Sigmoid colon (tissue), 4 donors: Measurements from ENCODE around the gene HIPK4.

Source experiments
- EP300 ChIP-seq, 4 donors: sonication (generic); formaldehyde crosslinking; IDR thresholded peaks; one replicate each; pipeline ENCODE4 v1.6.1; 2017; ENCODE audit warnings: antibody characterized with exemption in 4 of 4
- POLR2A ChIP-seq, 2 donors: fragments of 450-650 bp; IDR thresholded peaks; one replicate each; pipeline ENCODE4 v1.6.1; 2016; ENCODE audit warnings: antibody characterized with exemption in 2 of 2, mild to moderate bottlenecking in 2 of 2, moderate library complexity in 2 of 2
- POLR2AphosphoS5 ChIP-seq, 4 donors: sonication (generic); formaldehyde crosslinking; IDR thresholded peaks; one replicate each; pipeline ENCODE4 v1.6.1; 2017; ENCODE audit warnings: antibody characterized with exemption in 4 of 4
- TF ChIP-seq, protein P1 (sequence below), 4 experiments: fragments of 450-650 bp in 3 of 4; fragments of 200-600 bp in 1 of 4; IDR thresholded peaks; one replicate each; pipeline ENCODE4 v1.5.1; 2016 to 2019; ENCODE audit warnings: antibody characterized with exemption in 4 of 4, mild to moderate bottlenecking in 3 of 4, moderate library complexity in 2 of 4

- TF ChIP-seq POLR2A (IDR thresholded peaks at IDR 0.05) (no peak), EP300 (IDR thresholded peaks at IDR 0.05) (no peak), POLR2AphosphoS5 (IDR thresholded peaks at IDR 0.05) (no peak)
- TF ChIP-seq, protein P1, sequence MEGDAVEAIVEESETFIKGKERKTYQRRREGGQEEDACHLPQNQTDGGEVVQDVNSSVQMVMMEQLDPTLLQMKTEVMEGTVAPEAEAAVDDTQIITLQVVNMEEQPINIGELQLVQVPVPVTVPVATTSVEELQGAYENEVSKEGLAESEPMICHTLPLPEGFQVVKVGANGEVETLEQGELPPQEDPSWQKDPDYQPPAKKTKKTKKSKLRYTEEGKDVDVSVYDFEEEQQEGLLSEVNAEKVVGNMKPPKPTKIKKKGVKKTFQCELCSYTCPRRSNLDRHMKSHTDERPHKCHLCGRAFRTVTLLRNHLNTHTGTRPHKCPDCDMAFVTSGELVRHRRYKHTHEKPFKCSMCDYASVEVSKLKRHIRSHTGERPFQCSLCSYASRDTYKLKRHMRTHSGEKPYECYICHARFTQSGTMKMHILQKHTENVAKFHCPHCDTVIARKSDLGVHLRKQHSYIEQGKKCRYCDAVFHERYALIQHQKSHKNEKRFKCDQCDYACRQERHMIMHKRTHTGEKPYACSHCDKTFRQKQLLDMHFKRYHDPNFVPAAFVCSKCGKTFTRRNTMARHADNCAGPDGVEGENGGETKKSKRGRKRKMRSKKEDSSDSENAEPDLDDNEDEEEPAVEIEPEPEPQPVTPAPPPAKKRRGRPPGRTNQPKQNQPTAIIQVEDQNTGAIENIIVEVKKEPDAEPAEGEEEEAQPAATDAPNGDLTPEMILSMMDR (IDR thresholded peaks at IDR 0.05): no peak
Measured at GRCh38 chr19:40365010-40365409, 25.0 kb downstream of the HIPK4 start.
